ENCODE data around the gene VDAC2.
A peak's percentile ranks its signal among the peaks of the same experiment; 100 is the strongest.

Gene VDAC2

GRCh38 chr10:75231672-75232581, 21.3 kb downstream of the VDAC2 start:
- no peak for FAIRE-seq

GRCh38 chr10:75233444-75234016, 22.9 kb downstream of the VDAC2 start:
- no peak for FAIRE-seq

GRCh38 chr10:75234017-75234682, 23.6 kb downstream of the VDAC2 start:
- no peak for FAIRE-seq

GRCh38 chr10:75234683-75235374, 24.2 kb downstream of the VDAC2 start:
- no peak for FAIRE-seq

- FAIRE-seq, result no peak
Measured at GRCh38 chr10:75235375-75236177, 25.0 kb downstream of the VDAC2 start, which contains the start of gene COMTD1. COMTD1 (minus strand) TSS chr10:75235957; CDS start chr10:75235928, 29 bp downstream.

- FAIRE-seq, result no peak
Measured at GRCh38 chr10:75236178-75236825, 25.7 kb downstream of the VDAC2 start.

GRCh38 chr10:75238182-75239095, 27.8 kb downstream of the VDAC2 start:
- no peak for FAIRE-seq

- no peak for FAIRE-seq
Measured at GRCh38 chr10:75239096-75239790, 28.6 kb downstream of the VDAC2 start.

GRCh38 chr10:75240329-75241076, 29.9 kb downstream of the VDAC2 start:
- FAIRE-seq, result no peak

- no peak for FAIRE-seq
Measured at GRCh38 chr10:75243426-75243825, 32.8 kb downstream of the VDAC2 start.

- no peak for FAIRE-seq
Measured at GRCh38 chr10:75244487-75245353, 34.1 kb downstream of the VDAC2 start.

GRCh38 chr10:75245354-75246250, 35.0 kb downstream of the VDAC2 start:
- FAIRE-seq, result no peak

GRCh38 chr10:75246506-75246905, 35.9 kb downstream of the VDAC2 start:
- FAIRE-seq, result no peak

- FAIRE-seq, result no peak
Measured at GRCh38 chr10:75247797-75248196, 37.2 kb downstream of the VDAC2 start.

- no peak for FAIRE-seq
Measured at GRCh38 chr10:75250934-75251333, 40.3 kb downstream of the VDAC2 start.

GRCh38 chr10:75253281-75254220, 43.0 kb downstream of the VDAC2 start:
- peak; percentile 27 for FAIRE-seq

All from A204.1 (cell line).